Heart right ventricle (tissue), 16 donors: ENCODE measurements around the gene QKI. TPM values are rescaled to one million over a fixed set of nuclear protein-coding genes. Genes with fewer than 3 reads are reported as not detected.

Experiments used
- ATAC-seq, 8 donors: fragments of 200-7000 bp; cut with Tn5 transposase; one replicate each; pipeline ENCODE4 v1.9.1; 2020; ENCODE audit warnings: mild to moderate bottlenecking in 8 of 8, moderate library complexity in 8 of 8, moderate number of reproducible peaks in 1 of 8
- DNase-seq, 2 donors: peaks; one replicate each; pipeline ENCODE4 v3.0.0-alpha.2; 2020
- H3K27ac ChIP-seq, 10 donors: fragments of 200-600 bp; sonication (generic) in 2 of 10; one replicate each; pipeline versions ENCODE4 v1.5.0 to v1.8.0; 2020 to 2022; ENCODE audit warnings: mild to moderate bottlenecking in 3 of 10
- H3K27me3 ChIP-seq, 7 donors: fragments of 200-600 bp; one replicate each; pipeline ENCODE4 v1.8.0; 2021 to 2022; ENCODE audit warnings: mild to moderate bottlenecking in 2 of 7
- H3K36me3 ChIP-seq, 9 donors: fragments of 200-600 bp; sonication (generic) in 1 of 9; one replicate each; pipeline versions ENCODE4 v1.5.0 to v1.8.0; 2020 to 2022; ENCODE audit warnings: mild to moderate bottlenecking in 2 of 9
- H3K4me1 ChIP-seq, 9 donors: fragments of 200-600 bp; sonication (generic) in 1 of 9; one replicate each; pipeline versions ENCODE4 v1.5.0 to v1.8.0; 2020 to 2022; ENCODE audit warnings: mild to moderate bottlenecking in 4 of 9
- H3K4me3 ChIP-seq, 10 donors: fragments of 200-600 bp; sonication (generic) in 2 of 10; one replicate each; pipeline versions ENCODE4 v1.5.0 to v1.8.0; 2020 to 2022; ENCODE audit warnings: mild to moderate bottlenecking in 7 of 10, moderate library complexity in 2 of 10
- H3K9me3 ChIP-seq, 11 donors: fragments of 200-600 bp in 10 of 11; sonication (generic) in 2 of 11; one replicate each; pipeline versions ENCODE4 v1.5.0 to v1.8.0; 2013 to 2022; ENCODE audit warnings: mild to moderate bottlenecking in 2 of 11, control low read depth in 1 of 11, moderate library complexity in 1 of 11
- WGBS, 2 donors: extraction: QIAGEN DNeasy Blood & Tissue Kit; methylation state at CpG; one replicate each; pipeline ENCODE4 v1.1.7; 2013; ENCODE audit warnings: inconsistent platforms in 1 of 2; 5-methylcytosine and 5-hydroxymethylcytosine counted together
- intact Hi-C, 10 donors: fragments of 100-400 bp; cut with DNase I; formaldehyde crosslinking; loops; one replicate each; pipeline versions ENCODE4 v1.11.1 to v1.14.2; 2022
- polyA plus RNA-seq, 2 donors: library from polyadenylated mRNA; stranded (reverse); fragments of 200-250 nt; gene quantifications; one replicate each; pipeline ENCODE4 v1.2.3, GENCODE V29; 2013
- total RNA-seq, 10 donors: library from RNA; stranded (reverse); fragmentation: NEBNext Ultra II Directional in 3 of 10; extraction: Animal tissue kit (Norgen Biotek cat#: 25700) in 3 of 10; gene quantifications; one replicate each; pipeline versions ENCODE4 v1.2.1 to v1.2.4, GENCODE V29; 2021 to 2023
- TF ChIP-seq, protein P1 (sequence below), 9 donors: fragments of 200-600 bp; sonication (generic) in 2 of 9; IDR thresholded peaks; one replicate each; pipeline versions ENCODE4 v1.5.0 to v1.8.0; 2021 to 2022; ENCODE audit warnings: antibody characterized with exemption in 9 of 9, mild to moderate bottlenecking in 5 of 9, moderate library complexity in 1 of 9
- donor health status: Arrhythmogenic right ventricular cardiomyopathy.
- donor health status: ischemic (EF 13 %, LVEDD 7.1; RV severe dilation, severe dysfunction).
- donor health status: healthy with polysubstance abuse.
- donor health status: DM: no; HTN: yes; CAD: no.
- donor health status: DM: no; HTN: no; CAD: no.
- donor health status: ischemic (EF 25% LVEDD 6.9; RV normal size, moderate dysfunction).
- donor health status: ischemic (EF 25% LVEDD 5.7; RV mildly dilated, moderate dysfunction).
- donor health status: healthy.
- donor health status: DM: yes; HTN: yes; CAD: no.
- donor health status: Ischemic cardiomyopathy.
- donor health status: ischemic (EF 35%, LVEDD 5.7; RV mildly dilated, moderate dysfunction).
- donor health status: nonischemic (EF 11% LVEDD 7.7; RV severe dilation, severe dysfunction).
- donor health status: DM: yes; HTN: yes; CAD: no.
- donor health status: PGD.
- donor health status: ischemic (EF 29% LVEDD 5.4; RV normal size, mild dysfunction).
- donor health status: nonischemic (EF 23%, LVEDD 6.1; RV moderate dilation, normal function).

Gene QKI
- total and polyA plus RNA-seq, 12 donors = 74.7 to 551 (median 493) TPM

GRCh38 chr6:163620670-163621330 lies 206.3 kb downstream of the QKI start:
- Histone ChIP-seq H3K27me3 (no peaks in the 10 kb centered on the region), H3K4me3 (no peak overlapping the region), H3K27ac (no peak overlapping the region), H3K9me3 (no peaks in the 10 kb centered on the region), H3K4me1 (no peaks in the 10 kb centered on the region), H3K36me3 (no peaks in the 10 kb centered on the region)
- intact Hi-C loops = no loop called here
- 90 to 94% methylated on average over 16 of the region's 16 CpGs for WGBS, 2 donors
- TF ChIP-seq, protein P1, sequence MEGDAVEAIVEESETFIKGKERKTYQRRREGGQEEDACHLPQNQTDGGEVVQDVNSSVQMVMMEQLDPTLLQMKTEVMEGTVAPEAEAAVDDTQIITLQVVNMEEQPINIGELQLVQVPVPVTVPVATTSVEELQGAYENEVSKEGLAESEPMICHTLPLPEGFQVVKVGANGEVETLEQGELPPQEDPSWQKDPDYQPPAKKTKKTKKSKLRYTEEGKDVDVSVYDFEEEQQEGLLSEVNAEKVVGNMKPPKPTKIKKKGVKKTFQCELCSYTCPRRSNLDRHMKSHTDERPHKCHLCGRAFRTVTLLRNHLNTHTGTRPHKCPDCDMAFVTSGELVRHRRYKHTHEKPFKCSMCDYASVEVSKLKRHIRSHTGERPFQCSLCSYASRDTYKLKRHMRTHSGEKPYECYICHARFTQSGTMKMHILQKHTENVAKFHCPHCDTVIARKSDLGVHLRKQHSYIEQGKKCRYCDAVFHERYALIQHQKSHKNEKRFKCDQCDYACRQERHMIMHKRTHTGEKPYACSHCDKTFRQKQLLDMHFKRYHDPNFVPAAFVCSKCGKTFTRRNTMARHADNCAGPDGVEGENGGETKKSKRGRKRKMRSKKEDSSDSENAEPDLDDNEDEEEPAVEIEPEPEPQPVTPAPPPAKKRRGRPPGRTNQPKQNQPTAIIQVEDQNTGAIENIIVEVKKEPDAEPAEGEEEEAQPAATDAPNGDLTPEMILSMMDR (IDR thresholded peaks at IDR 0.05) = no peak
- ATAC-seq = no peak
- no peak for DNase-seq

- TF ChIP-seq, protein P1 (IDR thresholded peaks at IDR 0.05) = no peak
- H3K4me1 ChIP-seq = no peaks in the 10 kb centered on the region
- intact Hi-C loops = no loop called here
- DNase-seq = no peak
- peaks cover 0 to 1% (median 0%) of the 10 kb centered on the region in 7 donors for H3K27me3 ChIP-seq
- H3K9me3 ChIP-seq = peaks cover 0 to 12% (median 0%) of the 10 kb centered on the region in 11 donors
- WGBS, 2 donors = 78 to 85% methylated on average over 3 of the region's 3 CpGs
- no peak for ATAC-seq
- H3K36me3 ChIP-seq = no peaks in the 10 kb centered on the region
- H3K4me3 ChIP-seq = no peak overlapping the region
- no peak overlapping the region for H3K27ac ChIP-seq
Measured at GRCh38 chr6:163625265-163625664, 210.7 kb downstream of the QKI start.

- intact Hi-C loops = no loop called here
- ATAC-seq (no peak), DNase-seq (no peak)
- TF ChIP-seq, protein P1 (IDR thresholded peaks at IDR 0.05) = no peak
- Histone ChIP-seq H3K27me3 (peaks cover 0 to 10% (median 10%) of the 10 kb centered on the region in 7 donors), H3K27ac (no peak overlapping the region), H3K9me3 (peaks cover 0 to 15% (median 0%) of the 10 kb centered on the region in 11 donors), H3K4me3 (no peak overlapping the region), H3K4me1 (no peaks in the 10 kb centered on the region), H3K36me3 (no peaks in the 10 kb centered on the region)
- 92 to 96% methylated on average over 8 of the region's 8 CpGs for WGBS, 2 donors
Measured at GRCh38 chr6:163626073-163626867, 211.8 kb downstream of the QKI start.

DNA sequence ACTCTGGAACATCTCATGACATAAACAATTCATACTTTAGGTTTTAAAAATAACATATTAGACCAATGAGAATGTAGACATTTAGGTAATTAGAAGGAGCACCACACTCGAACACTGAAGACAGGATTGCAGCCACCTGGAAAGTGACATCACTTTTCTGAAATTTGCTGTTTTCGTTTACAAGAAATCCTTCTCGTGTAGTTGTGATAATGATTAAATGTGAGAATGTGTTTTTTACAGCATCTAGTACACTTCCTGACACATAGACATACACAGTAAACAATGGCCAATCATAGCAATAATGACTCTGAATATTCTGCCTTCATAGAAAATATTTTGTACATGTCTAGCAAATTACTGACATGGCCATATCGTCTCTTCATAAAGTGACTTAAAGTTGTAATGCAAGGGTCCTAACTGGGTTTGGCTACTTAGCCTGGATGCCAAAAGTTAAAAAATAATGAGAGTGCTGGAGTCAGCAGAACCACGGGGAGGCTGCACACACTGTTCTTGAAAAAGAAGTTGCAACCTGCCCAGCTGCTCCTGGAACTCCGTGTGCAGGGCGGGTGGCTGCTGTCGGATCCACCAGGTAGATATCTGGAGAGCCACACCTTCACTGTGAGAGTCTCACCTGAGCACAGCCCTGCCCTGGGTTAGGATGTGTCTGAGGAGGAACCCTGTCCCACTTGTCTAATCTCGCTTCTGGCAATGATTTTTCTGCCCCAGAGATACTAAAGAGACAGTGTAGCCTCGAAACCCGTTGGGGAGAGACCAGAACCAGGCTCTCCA lies 212.9 kb downstream of the QKI start:
- Histone ChIP-seq H3K4me3 (no peak overlapping the region), H3K4me1 (no peaks in the 10 kb centered on the region), H3K27ac (no peak overlapping the region), H3K36me3 (no peaks in the 10 kb centered on the region), H3K9me3 (peaks cover 0 to 15% (median 0%) of the 10 kb centered on the region in 11 donors), H3K27me3 (peaks cover 0 to 21% (median 16%) of the 10 kb centered on the region in 7 donors)
- DNase-seq (no peak), ATAC-seq (no peak)
- TF ChIP-seq, protein P1 (IDR thresholded peaks at IDR 0.05) = no peak
- 80 to 83% methylated on average over 11 of the region's 11 CpGs for WGBS, 2 donors
- intact Hi-C loops = no loop called here
